HG03064 (cell line): ENCODE data around the gene TTPAL.

Source experiments
- ATAC-seq: cut with Tn5 transposase; IDR thresholded peaks from one replicate; pipeline ENCODE4 v1.9.1; 2021; ENCODE audit warnings: low read depth; ENCODE audit not compliant: unreplicated experiment

TTPAL gene

DNA sequence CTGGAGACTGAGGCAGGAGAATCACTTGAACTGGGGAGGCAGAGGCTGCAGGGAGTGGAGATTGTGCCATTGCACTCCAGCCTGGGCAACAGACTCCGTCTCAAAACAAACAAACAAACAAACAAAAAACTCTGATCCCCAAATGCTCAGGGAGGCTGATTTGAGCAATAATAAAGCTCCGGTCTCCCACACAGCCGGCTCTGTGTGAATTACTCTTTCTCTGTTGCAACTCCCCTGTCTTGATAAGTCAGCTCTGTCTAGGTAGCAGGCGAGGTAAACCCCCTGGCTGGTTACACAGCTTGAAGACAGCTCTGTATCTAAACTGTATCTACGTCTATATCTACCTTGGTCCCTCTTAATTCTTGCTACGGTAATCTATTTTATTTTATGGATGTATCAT is 52.6 kb downstream of the TTPAL start:
- ATAC-seq = no peak

DNA sequence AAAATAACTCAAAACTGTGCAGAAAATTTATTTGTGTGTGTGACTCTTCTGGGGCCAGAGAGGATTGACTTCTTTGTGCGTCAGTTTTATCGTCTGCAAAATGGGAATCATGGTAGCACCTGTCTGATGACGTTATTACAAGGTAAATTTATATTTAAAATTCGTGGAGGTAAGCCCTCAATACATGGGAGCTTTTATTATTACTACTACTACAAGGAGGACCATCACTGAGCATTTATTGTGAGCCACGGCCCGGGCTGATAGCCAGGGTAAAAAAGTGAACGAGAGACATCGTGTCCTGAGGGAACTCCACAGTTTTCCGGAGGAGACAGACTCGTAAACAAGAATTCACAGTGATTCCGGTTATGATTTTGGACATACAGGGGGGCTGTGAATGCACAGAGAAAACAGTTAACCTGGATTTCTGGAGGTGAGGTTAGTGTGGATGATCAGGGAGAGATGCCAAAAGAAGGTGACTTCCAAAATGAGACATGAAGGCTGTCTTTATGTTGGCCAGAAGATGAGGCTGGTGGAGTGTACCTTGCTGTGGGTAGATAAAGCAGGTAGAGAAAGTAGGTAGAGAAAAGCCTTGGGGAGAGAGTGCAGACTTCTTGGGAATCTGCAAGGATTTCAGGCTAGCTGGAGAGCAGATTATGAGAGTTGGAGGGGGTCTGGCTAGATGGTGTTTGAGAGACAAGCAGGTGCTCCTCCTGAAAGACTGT is 56.7 kb downstream of the TTPAL start:
- no peak for ATAC-seq

DNA sequence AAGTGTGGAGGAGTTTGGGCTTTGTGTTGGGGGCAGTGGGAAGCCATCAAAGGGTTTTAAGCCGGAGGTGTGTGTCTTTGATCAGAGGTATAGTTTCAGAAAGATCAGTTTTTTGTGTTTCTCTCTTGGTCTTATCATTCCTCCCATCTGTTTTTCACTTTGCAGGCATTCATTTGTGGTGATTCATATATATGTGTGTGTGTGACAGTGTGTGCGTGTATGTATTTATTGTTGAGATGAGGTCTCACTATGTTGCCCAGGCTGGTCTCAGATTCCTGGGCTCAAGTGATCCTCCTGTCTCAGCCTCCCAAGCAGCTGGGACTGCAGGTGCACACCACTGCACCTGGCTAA is 57.3 kb downstream of the TTPAL start:
- no peak for ATAC-seq

DNA sequence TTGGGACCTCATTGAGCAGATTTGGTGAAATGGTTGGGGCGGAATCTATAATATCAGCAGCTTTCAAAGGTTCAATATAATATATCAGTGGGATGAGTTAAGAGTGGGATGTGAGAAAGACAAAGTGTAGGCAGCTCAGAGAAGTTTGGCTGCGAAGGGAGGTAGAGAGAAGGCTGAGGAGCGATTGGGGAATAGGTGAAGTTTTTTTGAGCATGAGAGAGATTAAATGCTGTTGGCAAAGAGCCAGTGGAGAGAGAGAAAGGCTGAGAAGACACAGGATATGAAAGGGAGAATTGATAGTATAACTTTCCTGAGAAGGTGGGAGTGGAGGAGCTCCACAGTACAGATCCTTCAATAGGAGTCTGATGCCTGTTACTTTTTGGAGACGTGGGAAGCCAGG is 58.3 kb downstream of the TTPAL start:
- no peak for ATAC-seq

DNA sequence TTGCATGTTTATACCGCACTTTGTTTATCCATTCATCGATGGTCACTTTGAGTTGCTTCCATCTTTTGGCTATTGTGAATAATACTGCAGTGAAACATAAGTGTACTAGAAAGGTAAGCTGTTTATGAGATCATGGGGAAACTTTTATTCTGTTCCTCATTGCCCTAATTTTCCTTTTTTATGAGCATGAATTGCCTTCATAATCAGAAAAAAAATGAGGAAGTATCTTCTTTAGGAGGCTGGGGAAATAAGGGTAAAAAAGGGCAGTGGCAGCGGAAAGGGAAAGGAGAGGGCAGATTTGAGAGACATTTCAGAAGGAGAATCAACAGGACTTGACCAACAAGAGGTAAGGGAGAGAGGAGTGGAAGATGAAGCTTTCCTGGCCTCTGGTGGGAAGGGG is 60.5 kb downstream of the TTPAL start:
- no peak for ATAC-seq

DNA sequence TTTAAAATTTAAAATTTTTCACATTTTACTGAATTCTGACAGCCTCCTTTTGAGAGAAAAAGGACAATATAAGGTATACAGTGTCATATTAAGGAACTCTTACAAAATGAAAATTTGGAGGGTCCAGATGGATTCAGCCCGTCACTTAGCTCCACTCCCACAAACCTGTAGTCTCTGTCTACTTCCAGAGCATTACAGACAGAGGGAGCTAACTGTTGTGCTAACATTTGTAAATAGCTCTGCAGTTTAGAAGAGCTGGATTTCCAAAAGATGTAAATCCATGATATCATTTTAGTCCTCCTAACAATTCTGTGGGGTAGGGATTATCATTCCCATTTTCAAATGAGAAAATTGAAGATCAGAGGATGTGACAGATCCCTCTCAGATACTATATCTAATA is 62.3 kb downstream of the TTPAL start:
- no peak for ATAC-seq

DNA sequence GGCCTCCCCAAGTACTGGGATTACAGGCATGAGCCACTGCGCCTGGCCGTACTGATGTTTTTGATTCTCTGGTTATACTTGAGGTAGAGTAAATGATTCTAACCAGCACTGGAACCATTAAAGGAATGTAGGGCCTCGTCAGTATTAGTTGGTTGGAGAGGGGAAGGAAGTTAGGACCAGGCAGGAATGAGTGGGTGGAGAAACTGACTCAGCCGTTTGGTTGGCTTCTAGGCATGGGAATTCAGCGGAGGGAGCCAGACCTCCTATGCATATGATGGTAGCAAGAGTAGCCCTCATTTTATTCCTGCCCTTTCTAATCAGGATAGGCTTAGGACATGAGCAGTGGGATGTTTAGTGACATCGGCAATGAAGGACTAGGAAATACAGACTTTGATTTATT is 65.2 kb downstream of the TTPAL start:
- ATAC-seq = no peak

DNA sequence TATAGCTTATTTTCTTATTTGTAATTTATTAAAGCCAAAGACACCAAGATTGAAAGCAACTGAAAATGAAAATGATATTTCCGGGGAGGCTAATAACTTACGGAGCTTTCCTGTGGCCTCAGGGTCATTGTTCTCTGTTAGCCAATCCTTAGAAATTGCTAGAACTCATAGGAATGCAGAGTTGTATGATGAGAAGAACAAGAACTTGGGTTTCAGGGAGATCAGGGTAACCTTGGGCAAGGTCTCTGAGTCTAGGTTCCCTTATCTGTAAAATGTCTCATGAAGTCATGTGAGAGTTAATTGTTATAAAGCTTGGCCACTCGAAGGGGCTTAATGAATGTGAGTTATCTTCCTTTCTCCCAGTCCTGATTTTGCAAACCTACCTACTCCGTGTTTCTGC is 66.3 kb downstream of the TTPAL start:
- no peak for ATAC-seq

DNA sequence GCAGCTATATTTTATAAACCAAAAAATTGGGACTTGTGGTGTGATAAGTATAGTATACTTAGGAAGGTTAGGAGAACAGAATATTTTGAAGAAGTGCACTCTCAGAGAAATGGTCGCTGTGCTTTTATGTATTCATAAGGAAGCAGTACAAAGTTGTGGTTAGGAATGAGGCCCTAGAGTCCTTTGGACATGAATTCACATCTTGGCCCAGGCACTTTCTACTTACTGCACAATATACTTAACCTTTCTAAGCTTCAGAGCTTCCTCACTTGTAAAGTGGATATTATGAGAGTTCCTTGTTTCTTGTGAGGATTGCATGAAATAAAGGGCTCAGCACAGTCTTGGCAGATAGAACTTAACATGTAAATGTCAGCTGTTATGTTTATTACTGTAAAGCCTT is 67.2 kb downstream of the TTPAL start:
- no peak for ATAC-seq

DNA sequence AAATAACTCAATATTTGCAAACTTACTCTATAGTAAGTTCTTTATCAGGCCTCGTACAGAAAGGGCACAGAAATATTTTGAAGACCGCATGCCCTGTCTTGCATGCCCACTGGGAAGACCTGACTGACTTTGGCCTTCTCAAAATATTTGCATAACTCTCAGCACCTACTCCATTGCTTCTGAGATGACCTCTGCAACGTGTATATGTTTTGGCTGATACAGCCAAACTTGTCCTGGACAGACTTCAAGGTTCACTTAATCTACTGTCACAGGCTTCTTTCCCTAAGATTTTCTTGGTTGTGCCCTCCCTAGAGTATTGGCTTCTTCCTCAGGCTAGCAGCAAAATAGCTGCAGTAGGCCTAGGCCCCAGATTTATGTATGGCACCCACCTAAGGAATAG is 67.7 kb downstream of the TTPAL start:
- ATAC-seq = no peak
